ENCODE data around the gene ADCY7.
"Not testable (repeated sequence)": the region's sequence is repeated elsewhere in the genome, so short reads cannot be mapped to it uniquely, and the experiment has no call there.

ADCY7 gene

DNA sequence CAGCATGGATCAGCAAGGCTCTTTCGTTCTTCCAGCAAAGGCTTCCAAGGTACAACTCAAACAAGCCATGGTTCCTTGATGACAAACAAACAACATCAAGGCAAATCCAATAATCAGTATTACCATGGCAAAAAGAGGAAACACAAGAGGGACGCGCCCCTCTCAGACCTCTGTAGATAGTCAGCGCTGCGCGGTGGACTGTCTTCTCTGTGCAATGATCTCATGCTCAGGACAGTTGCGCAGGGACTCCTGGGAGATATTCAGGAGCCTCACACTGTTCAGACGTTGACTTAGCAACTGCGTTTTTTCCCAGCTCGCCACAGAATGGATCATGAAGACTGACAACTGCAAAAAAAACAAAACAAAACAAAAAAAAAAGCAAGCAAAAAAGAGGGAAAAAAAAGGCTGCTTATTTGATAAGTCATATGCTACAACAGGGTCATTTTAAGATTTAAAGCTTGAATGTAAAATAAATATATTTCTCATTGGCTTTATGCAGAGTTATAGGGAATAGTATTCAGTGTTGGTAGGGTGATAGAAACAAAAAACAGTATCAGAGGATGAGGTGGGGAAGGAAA is 37.1 kb upstream of the ADCY7 start:
- TF ChIP-seq, protein P1, sequence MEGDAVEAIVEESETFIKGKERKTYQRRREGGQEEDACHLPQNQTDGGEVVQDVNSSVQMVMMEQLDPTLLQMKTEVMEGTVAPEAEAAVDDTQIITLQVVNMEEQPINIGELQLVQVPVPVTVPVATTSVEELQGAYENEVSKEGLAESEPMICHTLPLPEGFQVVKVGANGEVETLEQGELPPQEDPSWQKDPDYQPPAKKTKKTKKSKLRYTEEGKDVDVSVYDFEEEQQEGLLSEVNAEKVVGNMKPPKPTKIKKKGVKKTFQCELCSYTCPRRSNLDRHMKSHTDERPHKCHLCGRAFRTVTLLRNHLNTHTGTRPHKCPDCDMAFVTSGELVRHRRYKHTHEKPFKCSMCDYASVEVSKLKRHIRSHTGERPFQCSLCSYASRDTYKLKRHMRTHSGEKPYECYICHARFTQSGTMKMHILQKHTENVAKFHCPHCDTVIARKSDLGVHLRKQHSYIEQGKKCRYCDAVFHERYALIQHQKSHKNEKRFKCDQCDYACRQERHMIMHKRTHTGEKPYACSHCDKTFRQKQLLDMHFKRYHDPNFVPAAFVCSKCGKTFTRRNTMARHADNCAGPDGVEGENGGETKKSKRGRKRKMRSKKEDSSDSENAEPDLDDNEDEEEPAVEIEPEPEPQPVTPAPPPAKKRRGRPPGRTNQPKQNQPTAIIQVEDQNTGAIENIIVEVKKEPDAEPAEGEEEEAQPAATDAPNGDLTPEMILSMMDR (IDR thresholded peaks at IDR 0.05; ENCODE audit: low read depth, low read length, missing control alignments), result no peak
- no peak overlapping the region for H3K4me3 ChIP-seq (ENCODE audit: low read depth, low read length)
- no peak for DNase-seq (ENCODE audit: low read depth)

DNA sequence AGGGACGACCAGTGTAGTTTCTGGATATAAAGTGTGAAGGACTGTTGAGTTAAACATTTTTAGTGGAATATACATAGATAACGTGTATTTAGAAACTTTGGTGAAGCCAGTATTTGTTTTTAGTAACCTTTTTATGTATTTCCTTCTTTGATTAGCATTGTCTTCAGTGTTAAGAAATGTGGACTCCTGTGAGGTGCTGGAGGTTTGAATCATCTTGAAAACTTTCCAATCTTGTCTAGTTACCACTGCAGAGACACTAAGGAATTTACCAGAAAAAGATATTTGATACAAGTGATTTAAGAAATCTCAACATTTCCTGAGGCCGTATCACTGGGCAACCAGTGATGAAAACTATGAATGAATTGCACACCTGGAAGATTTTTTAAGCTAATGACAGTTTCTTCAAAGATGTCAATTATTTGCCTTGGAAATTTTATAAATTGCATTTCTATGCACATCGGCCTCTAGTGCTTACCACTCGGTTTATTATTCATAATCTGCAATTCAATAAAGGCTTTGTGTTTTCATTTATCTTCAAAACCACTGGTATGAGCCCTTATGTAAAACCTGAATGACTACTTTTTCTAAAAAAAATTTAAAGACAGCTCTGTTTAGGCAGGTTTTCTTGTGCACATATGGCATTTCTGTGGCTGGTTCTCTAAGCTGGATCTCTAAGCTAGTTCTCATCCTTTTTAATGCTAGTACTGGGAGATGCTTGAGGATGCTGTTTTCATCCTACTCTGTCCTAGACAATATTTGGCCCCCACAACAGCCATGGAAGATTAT is 31.4 kb upstream of the ADCY7 start:
- H3K4me3 ChIP-seq (ENCODE audit: low read depth, low read length), result no peak overlapping the region
- DNase-seq (ENCODE audit: low read depth), result no peak
- TF ChIP-seq, protein P1 (IDR thresholded peaks at IDR 0.05; ENCODE audit: low read depth, low read length, missing control alignments), result no peak

DNA sequence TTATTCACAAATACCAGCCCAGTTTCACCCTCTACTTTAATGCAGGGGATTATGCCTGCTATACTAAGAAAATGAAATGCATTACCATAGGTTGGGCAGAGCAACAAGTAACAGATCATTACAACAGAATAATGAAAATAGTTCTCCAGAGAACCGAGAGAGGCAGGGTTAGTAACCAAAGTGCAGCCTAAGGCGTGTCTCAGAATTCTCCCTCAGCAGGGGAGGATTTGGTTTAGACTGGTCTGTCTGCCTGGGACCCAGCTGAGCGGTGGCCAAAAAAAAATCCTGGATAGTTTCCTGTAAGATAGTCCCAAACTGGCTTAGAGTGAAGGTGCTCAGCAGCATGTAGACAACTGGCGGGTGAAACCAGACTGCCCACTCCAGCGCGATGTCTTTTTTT is 30.8 kb upstream of the ADCY7 start:
- TF ChIP-seq, protein P1 (IDR thresholded peaks at IDR 0.05; ENCODE audit: low read depth, low read length, missing control alignments), result no peak
- H3K4me3 ChIP-seq (ENCODE audit: low read depth, low read length), result no peak overlapping the region
- DNase-seq (ENCODE audit: low read depth), result no peak

DNA sequence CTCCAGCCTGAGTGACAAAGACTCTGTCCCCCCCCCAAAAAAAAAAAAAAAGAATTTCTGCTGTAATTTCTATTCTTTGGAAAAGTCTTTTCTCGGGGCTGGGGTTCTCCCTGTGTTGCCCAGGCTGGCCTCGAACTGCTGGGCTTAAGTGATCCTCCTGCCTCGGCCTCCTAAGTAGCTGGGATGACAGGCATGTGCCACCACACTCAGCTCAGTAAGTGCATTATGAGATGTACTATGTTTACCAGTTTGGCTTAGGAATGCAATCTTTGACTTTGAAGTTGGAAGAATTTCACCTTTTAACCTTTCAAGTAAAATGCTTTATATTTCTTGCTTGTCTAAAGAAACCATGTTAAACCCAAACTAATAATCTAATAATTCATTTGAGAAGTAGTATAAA is 28.0 kb upstream of the ADCY7 start:
- no peak for DNase-seq (ENCODE audit: low read depth)
- H3K4me3 ChIP-seq (ENCODE audit: low read depth, low read length), result no peak overlapping the region

DNA sequence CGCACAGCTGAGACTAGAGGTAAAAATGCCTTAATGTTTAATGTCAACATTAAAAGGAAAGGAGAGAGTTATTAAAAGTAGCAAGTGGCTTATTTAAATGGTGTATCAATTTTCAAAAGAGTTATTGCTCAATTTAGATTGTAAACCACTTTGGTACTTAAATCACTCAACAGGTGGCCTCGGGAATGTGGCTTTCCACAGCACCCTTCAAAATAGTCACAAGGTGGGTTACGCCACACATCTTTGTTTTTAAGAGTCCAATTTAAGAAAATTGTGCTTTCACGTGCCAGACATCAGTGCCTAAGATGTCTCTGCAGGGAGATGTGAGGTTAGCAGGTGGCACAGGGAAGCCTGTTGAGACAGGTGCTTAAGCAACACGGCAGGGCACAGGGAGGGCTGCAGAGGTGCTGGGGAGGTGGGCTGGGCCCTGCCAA is 27.5 kb upstream of the ADCY7 start:
- TF ChIP-seq, protein P1 (IDR thresholded peaks at IDR 0.05; ENCODE audit: low read depth, low read length, missing control alignments), result no peak
- H3K4me3 ChIP-seq (ENCODE audit: low read depth, low read length), result no peak overlapping the region
- no peak for DNase-seq (ENCODE audit: low read depth)

More for the DNA sequence above, 28.0 kb upstream of the ADCY7 start:
- TF ChIP-seq, protein P1 (IDR thresholded peaks at IDR 0.05; ENCODE audit: low read depth, low read length, missing control alignments), result no peak

DNA sequence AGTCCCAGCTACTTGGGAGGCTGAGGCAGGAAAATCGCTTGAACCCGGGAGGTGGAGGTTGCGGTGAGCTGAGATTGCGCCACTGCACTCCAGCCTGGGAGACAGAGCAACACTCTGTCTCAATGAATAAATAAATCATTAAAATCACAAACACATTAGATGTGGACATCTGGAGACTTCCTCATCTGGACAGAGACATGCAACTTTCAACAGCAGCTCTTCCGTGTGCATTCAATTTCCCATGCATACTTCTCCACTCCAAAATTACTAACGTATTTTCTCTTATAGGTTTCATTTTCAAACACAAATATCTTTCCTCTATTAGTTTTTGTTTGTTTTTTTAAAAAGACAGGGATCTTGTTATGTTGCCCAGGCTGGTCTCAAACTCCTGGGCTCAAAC is 23.3 kb upstream of the ADCY7 start:
- H3K4me3 ChIP-seq (ENCODE audit: low read depth, low read length); DNase-seq (ENCODE audit: low read depth): not testable (repeated sequence)

DNA sequence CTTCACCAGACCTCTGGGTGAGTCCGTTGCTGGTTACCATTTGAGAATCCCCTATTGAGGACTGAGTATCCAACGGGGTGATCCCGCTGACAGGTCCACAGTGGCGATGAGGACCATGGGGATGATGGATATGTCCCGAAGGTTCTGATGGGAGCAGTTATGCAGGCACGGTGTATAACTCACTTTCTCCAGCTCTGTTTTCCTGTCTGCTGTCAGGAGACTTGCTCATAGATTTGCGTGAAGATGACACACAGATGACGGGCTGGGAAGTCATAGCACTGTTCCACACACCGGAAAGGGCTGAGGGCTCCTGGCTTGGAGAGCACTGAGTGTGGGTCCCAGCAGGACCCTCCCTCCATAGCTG is 22.2 kb upstream of the ADCY7 start:
- H3K4me3 ChIP-seq (ENCODE audit: low read depth, low read length), result no peak overlapping the region
- no peak for DNase-seq (ENCODE audit: low read depth)
- TF ChIP-seq, protein P1 (IDR thresholded peaks at IDR 0.05; ENCODE audit: low read depth, low read length, missing control alignments), result no peak

Measured in GM12864 (cell line).